ENCODE data around the gene LMCD1.
A peak's percentile ranks its signal among the peaks of the same experiment; 100 is the strongest.

The LMCD1 gene

DNA sequence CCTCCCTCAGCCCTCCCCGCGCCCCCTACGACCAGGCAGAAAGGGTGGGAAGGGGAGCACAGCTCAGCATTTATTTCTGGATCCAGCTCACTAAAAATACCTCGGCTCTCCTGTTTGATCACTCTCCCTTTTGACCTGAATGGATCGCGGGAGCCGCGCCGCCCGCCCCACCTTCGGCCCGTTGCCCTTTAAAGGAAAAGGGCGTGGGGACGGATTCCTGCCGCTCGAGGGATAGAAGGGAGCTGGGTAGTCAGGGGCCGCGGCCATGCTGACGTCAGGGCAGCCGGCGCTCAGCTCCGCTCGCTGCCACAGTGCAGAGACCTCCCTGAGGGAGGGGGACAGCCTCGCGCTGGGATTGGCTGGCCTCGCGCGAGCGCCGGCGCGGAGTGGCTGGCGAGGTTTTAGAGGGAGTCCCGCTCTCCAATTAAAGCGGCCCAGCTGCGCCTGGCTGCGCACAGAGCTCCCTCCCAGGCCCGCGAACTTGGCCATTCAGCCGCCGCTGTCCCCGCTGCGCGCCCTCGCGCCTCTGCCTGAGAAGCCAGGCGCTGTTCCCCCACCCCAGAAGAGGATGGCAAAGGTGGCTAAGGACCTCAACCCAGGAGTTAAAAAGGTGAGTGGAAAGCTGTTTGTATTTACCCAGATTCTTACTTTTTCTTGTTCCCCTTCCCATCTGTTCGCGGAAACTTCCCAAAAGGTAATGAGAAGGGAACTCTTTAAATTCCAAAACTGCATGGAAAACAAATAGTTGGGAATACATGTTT is at the start of gene LMCD1:
LMCD1 (plus strand) TSS at position 453 of the 761 bp plus-strand sequence; CDS start at position 569, 116 bp downstream.
- FAIRE-seq, result peak; percentile 88

DNA sequence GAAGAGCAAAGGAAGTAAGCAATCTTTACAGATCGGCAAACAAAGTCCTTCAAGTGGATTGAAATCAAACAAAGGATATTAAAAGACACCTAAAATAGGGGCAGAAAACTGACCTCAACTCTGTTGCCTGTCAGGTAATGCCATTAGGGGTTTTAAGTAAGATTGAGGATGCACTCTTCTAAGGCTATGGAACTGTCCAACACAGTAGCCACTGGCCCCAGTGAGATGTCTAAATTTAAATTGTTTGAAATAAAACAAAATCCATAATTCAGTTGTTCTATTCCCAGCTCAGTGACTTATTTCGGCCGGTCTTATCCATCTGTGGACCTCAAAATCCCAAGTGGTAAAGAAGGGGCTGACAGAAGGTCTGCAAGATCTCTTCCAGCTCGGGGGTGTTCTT is 49.5 kb upstream of the LMCD1 start:
- FAIRE-seq, result no peak

DNA sequence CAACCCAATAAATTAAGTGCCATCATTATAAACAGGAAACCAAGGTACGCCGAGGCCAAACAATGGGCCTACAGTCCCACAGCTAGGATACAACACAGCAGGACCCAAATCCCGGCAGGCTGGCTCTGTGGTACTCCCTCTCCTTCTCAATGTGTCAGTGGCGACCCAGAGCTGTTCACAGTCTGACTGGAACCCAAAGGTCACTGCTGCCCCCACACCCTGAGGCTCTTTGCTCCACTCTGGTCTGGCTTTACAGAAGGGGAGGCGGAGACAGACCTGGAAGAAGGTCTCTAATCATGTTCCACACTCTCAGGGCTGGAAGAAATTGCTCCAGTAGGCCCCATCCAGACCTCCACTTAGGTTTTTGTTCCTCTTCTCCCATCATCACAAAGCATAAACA is 48.5 kb upstream of the LMCD1 start:
- FAIRE-seq, result no peak

GRCh38 chr3:8455526-8456411 is 45.9 kb upstream of the LMCD1 start:
- no peak for FAIRE-seq

DNA sequence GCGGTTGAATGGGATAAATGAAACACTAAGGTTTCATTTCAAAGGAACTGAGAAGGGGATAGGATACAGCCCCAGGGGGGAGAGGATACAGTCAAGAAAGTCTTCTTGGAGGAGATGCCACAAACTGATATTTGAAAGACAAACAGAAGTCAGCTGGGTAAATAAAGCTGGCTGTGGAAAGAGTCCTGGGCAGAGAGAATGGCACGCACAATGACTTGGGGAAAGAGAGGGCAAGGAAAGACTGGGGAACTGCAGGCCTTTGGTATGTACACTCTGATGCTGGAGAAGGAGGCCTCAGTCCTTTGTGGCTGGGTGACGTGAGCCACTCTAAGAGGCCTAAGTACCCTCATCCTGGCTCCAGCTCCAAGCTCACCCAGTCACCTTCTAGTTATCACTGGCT is 45.2 kb upstream of the LMCD1 start:
- no peak for FAIRE-seq

GRCh38 chr3:8457039-8457438 is 44.6 kb upstream of the LMCD1 start:
- FAIRE-seq, result no peak

DNA sequence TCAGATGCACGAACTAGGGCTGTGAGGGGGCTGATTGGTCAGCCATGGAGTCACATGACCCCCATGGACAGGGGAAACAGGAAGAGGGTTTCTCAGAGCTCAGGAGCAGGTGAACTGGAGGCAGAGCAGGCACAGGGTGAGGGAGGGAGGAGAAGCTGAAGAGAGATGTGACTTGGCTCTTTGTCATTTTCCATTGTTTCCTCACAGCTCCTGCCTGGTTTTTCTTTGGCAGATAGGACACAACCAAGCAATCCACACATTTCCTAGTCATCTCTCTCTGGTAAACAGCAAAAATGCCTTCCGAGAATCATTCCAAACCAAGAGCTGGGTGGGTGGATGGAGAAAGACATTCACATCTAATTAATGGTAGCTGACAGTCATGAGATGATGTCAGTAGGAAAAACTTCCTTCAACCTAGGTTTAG is 43.4 kb upstream of the LMCD1 start:
- no peak for FAIRE-seq

- FAIRE-seq, result no peak
Observed at GRCh38 chr3:8458711-8459110, 42.9 kb upstream of the LMCD1 start.

GRCh38 chr3:8460050-8460708 is 41.4 kb upstream of the LMCD1 start:
- no peak for FAIRE-seq

GRCh38 chr3:8460815-8461456 is 40.7 kb upstream of the LMCD1 start:
- FAIRE-seq, result no peak

- no peak for FAIRE-seq
Observed at GRCh38 chr3:8464668-8465067, 37.0 kb upstream of the LMCD1 start.

DNA sequence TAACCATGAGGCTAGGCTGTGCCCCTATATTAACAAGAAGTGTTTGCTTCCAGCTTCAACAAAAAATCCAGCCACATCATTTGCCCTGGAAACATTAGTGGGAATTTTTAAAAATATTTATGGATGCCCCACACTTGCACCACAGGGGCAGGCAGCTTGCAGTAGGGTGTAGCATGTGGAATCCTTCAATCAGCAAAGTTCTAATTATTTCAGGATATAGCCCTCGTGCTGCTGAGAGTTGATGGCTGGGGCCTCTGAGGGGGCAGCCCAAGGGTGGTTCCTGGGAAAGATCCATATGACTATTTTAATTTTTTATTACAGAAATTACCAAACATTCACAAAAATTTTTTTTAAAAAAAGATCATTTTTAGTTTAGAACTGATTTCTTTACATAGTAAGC is 35.1 kb upstream of the LMCD1 start:
- no peak for FAIRE-seq

GRCh38 chr3:8470801-8471200 is 30.8 kb upstream of the LMCD1 start:
- no peak for FAIRE-seq

- no peak for FAIRE-seq
Observed at GRCh38 chr3:8472549-8472948, 29.1 kb upstream of the LMCD1 start.

GRCh38 chr3:8473029-8473428 is 28.6 kb upstream of the LMCD1 start:
- FAIRE-seq, result no peak

DNA sequence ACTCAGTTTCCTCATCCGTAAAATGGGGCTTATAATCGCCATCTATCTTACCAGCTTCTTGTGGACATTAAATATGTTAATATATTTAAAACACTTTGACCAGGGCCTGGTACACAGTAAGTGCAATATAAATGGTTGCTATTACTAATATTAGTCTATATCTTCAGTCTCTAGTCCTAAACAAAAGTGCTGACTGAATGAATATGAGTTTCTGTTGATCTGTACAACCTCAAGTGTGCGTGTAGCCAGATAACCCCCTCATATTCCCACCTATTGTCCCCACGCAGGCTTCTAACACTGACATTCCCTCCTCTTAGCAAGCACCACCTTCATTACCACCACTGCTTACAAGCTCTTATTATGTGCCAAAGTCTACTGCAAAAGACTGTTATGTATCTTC is 27.6 kb upstream of the LMCD1 start:
- no peak for FAIRE-seq

GRCh38 chr3:8474991-8475390 is 26.6 kb upstream of the LMCD1 start:
- FAIRE-seq, result no peak

DNA sequence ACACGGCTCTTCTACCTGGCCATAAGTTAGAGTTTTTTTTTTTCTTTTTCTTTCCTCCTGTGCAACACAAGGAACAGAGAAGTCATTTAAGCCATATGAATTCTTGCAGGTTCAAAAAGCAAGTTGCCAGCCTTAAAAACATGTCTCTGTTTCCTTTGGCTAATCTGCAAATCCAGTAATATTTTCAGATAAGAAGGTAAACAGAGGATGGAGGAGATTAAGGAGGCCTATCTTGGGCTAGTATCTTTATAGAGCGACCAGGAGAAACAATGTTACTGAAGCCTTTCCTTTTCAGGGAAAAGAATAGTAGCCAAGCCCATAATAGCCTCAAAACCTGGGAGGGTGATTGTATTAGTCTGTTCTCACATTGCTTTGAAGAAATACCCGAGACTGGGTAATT is 20.9 kb upstream of the LMCD1 start:
- no peak for FAIRE-seq

GRCh38 chr3:8481380-8481779 is 20.2 kb upstream of the LMCD1 start:
- FAIRE-seq, result no peak

DNA sequence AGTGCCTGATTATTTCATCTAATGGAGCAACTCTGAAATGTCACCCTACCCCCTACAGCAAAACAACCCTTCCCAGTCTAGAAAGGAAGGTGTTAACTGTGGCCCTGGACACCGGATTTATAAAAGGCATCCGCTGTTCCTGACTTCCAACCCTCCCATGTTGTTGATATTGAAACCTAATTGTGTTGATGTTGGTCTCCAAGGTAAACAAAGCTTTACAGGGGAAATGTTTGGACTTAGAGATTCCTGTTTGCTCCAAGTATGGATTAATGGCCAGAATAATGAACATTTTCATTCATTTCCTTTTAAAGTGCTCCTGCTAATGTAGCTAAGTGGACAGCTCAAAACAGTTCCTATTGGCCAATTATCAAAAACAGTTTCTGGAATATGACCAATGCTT is 19.4 kb upstream of the LMCD1 start:
- FAIRE-seq, result no peak

DNA sequence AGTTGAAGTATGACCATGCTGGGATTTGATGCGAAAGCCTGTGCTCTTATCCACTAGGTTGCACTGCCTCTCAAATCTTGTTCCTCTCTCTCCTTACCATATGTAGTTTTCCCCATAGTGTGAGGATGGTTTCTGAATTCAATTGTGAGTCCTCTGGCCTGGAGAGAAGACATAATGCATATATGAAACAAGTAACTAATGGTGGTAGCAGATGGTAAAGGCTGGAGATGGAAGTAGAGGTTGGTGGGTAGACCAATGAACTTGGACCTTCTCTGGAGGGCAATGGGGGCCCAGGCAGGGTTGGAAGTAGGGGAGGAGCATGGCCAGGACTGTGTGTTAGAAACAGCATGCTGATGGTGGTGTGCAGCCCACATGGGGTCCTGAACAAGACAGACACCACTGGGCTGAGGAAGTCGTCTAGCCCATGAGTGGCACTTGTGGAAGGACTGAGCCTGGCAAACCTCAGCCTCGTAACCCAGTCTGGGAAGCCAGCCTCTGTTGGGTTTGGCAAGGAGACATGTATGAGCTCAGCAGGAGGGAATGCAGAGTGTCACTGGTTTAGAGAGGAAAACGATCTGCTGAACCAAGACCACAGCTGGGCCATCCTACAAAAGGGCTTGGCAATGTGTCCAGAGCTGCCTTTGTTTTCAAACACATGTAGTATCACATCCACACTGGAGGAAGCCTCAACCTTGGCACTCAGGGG is 18.5 kb upstream of the LMCD1 start:
- FAIRE-seq, result no peak

DNA sequence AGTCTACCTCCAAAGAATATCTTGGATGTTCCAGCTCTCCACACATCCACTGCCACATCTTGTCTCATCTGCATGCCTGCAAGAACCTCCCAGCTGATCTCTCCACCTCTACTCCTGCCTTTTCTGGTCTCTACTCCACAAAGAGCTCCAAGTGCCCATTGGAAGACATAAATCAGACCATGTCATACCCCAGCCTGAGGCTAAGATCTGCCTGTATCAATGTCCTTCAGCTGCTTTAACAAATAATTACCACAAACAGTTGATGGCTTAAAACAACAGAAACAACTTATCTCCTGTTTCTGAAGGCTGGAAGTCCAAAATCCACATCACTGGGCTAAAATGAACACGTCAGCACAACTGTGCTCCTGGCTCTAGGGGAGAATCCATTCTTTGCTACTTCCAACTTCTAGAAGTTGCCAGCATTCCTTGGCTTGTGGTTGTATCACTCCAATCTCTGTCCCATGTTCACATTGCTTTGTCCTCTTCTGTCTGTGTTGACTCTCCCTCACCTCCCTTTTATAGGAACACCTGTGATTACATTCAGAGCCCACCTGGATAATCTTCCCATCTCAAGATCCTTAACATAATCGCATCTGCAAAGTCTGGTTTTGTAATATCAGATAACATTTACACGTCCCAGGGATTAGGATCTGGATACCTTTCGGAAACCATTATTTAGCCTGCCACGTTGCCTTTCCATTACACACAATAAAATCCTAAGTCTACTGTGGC is 17.0 kb upstream of the LMCD1 start:
- no peak for FAIRE-seq

Measured in G401.6 (cell line).